Stimulated activated CD4-positive, alpha-beta T cell treated with anti-CD3 and anti-CD28 coated beads, Interleukin-4, amount 100 ng/mL, for 48 hours (primary cell): ENCODE data around the gene KCNG2.

ENCODE experiments used
- DNase-seq, 2 donors: peaks; one replicate each; pipeline ENCODE4 v3.0.0-alpha.2; 2020; ENCODE audit warnings: low read depth in 2 of 2

Gene KCNG2

DNA sequence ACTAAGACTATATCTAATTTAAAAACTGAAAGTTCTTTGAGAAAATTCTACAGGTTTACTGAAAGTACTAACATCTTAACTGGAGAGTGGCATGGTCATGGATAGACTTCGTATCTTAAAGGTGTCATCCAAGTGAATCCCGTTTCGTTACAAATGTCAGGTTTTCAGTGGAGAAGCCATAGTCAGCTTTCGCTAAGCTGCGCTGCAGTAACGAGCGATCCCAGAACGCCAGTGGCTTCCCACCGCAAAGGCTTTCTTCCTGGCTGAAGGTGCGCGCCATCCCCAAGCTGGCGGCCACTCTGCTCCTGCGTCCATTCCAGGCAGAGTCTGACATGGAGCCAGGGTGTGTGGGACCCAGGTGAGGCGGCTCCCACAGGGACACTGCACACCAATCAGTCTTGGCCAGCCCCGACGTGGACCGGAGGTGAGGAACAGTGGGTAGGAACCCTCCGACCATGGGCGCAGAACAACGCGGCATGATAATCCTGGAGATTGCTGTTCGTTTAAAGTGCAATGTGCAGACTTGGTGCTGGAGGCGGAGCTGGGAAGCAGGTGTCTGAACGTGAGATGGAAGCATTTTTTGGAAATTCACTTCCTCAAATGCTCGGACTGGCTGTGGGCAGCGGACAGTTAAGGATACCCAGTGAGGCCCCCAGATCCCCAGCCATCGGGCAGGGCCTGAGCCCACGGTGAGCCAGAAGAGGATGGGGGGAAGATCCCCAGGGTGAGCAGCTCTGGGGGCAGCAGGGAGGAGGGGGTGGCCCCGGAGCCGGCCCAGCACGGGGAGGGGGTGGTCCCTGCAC, 27.8 kb upstream of the KCNG2 start:
- no peak for DNase-seq

DNA sequence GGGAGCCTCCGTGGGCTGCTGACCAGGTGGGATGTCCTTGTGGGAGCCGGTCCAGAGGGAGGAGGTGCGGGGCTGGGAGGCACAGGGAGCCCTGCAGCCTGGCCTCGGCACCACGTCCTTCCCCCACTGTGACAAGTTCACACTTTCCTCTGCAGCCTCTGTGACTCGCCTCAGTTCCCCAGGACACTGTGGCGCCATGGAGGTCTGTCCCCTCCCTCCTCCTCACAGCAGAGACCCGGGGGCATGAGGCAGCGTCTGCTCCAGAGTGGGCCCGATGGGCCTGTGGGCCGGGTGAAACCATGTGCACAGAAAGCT, 27.3 kb upstream of the KCNG2 start:
- no peak for DNase-seq

GRCh38 chr18:79770826-79771225, 26.9 kb upstream of the KCNG2 start:
- DNase-seq, result no peak

- no peak for DNase-seq
These were observed 26.2 kb upstream of the KCNG2 start for GRCh38 chr18:79771446-79772107.

GRCh38 chr18:79772108-79772864, 25.5 kb upstream of the KCNG2 start:
- no peak for DNase-seq

GRCh38 chr18:79772865-79773696, 24.7 kb upstream of the KCNG2 start:
- DNase-seq, result no peak

GRCh38 chr18:79774111-79774510, 23.6 kb upstream of the KCNG2 start:
- DNase-seq, result no peak

- no peak for DNase-seq
These were observed 22.1 kb upstream of the KCNG2 start for GRCh38 chr18:79775441-79776221.

- DNase-seq, result no peak
These were observed 21.1 kb upstream of the KCNG2 start for GRCh38 chr18:79776674-79777073.

- no peak for DNase-seq
These were observed 19.4 kb upstream of the KCNG2 start for GRCh38 chr18:79778291-79778791.

GRCh38 chr18:79779021-79779699, 18.6 kb upstream of the KCNG2 start:
- DNase-seq, result no peak

DNA sequence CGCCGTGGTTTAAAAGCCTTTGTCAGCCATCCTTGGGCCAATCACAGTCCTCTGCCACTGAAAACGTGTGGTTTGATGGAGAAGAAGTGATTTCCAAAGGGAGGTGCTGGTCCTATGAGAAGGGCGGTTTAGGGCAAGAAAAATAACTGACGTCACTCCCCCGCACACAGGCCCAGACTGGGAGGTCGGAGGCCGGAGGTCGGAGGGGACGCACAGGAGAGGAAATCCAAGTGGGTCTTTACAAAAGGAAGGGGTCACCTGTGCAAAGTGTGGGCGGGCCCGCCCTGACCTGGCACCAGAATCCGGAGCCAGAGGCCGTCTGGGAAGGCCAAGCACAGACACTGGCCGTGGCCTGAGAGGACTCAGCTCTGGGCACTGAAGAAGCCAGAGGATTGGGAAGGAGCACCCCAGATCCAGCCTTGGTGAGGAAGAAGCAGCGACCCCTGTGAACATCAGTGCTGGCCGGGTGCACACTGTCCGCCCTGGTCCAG, 18.0 kb upstream of the KCNG2 start:
- DNase-seq, result no peak

GRCh38 chr18:79780547-79780946, 17.2 kb upstream of the KCNG2 start:
- DNase-seq, result no peak

DNA sequence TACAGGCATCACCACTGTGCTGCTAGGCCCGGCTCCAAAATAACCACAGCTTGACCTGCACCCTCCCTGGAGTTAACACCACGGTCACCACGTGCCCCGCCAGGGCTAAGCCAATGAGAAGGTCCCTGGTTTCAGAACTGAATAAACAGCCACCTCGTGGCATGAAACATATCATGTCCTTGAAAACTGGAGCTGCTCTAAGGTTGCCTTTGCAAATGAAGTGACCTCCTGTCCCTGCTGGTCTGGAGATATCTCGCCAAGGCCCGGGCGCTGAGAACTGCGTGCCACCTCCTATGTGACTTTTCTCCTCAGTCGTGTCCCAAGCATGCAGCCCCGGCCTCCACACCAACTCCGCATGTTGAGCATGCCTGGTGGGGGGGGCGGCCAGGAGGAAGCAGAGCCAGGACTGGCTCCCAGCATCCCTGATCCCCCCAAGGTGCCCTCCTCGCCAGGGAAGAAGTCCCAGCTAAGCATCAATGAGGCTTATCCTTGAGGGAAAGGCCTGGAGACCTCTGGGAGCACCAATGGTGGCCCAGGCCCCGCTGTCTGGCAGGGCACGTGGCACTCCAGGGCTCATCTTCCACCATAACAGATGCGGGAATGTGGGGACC, 16.3 kb upstream of the KCNG2 start:
- no peak for DNase-seq

- DNase-seq, result no peak
These were observed 15.0 kb upstream of the KCNG2 start for GRCh38 chr18:79782566-79783308.

DNA sequence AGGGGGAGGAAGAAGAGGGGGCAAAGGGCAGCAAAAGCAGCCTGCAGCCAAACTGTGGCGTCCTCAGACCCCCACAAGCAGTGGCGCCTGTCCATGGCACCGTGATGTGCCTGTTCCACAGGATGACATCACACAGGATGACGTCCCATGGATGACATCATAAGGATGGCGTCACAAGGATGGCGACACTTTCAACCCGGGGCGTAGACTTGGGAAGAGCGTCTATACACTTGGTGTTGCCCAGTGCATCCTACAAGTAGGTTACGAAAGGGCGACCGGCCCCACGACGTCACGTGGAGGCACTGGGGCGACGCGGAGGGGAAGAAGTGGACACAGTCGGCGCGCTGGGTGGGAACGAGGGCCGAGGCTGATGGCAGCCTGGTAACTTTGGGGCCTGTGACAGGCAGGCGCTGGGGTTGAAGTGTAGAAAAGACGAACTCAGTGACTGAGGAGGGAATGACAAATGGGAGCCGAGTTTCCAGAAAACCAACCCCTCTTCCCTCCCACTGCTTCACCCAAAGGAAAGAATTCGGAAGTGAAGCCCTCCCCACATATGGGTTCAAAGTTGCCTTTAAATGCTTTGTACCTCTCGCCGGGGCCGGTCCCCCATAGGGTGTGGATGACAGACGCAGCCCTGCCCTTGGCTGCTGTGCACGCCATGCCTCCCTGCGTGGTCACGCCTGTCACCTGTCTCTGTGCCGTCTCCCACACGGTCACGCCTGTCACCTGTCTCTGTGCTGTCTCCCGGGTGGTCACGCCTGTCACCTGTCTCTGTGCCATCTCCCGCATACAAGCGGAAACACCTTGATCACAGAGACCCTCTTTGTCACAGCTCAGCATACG, 13.4 kb upstream of the KCNG2 start:
- DNase-seq, result no peak

- DNase-seq, result no peak
These were observed 12.6 kb upstream of the KCNG2 start for GRCh38 chr18:79784965-79785770.
